ENCODE measurements around the gene TOMM7. TPM values are rescaled to one million over a fixed set of nuclear protein-coding genes. Genes with fewer than 3 reads are reported as not detected.

Gene TOMM7
- total and polyA plus RNA-seq, 8 donors = 29.8 to 539 (median 221) TPM

DNA sequence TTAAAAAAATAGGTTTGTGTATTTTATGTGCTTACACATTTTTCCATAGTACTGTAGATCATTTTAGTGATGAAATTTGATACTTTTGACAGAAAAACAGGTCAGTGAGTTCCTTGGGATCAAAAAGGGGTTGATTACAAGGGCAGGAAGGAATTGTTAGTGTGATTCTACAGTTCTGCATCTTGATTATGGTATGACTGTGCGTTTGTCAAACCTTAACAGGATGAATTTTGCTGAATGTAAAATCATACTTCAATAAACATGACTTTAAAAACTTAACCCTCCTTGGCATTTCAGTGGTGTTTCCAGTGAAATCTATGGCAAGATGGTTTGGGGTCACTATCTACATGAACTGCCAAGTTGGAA lies 35.6 kb upstream of the TOMM7 start:
- intact Hi-C loops (cut with DNase I; ENCODE audit: low total_unique reads) = no loop called here
- no peak overlapping the region for H3K4me3 ChIP-seq
- H3K27me3 ChIP-seq = no peaks in the 10 kb centered on the region
- peak overlapping the region in 4 of 5 donors; percentile 56 to 78 (median 68) for H3K27ac ChIP-seq
- peaks cover 0 to 28% (median 15%) of the 10 kb centered on the region in 4 donors for H3K36me3 ChIP-seq
- DNase-seq = no peak
- 69 to 98% (median 86%) methylated on average over 1 of the region's 1 CpG for WGBS, 5 donors
- H3K9me3 ChIP-seq = no peaks in the 10 kb centered on the region
- H3K4me1 ChIP-seq = peaks cover 10 to 45% (median 22%) of the 10 kb centered on the region in 4 donors
- TF ChIP-seq CTCF (IDR thresholded peaks at IDR 0.05) (no peak), EP300 (IDR thresholded peaks at IDR 0.05) (no peak), POLR2A (IDR thresholded peaks at IDR 0.05) (no peak), POLR2AphosphoS5 (IDR thresholded peaks at IDR 0.05) (no peak)

- intact Hi-C loops (cut with DNase I; ENCODE audit: low total_unique reads) = no loop called here
These were observed 33.8 kb upstream of the TOMM7 start for GRCh38 chr7:22856416-22856815.

GRCh38 chr7:22855049-22855392 lies 32.4 kb upstream of the TOMM7 start:
- intact Hi-C loops (cut with DNase I; ENCODE audit: low total_unique reads) = no loop called here
- Histone ChIP-seq H3K27me3 (no peaks in the 10 kb centered on the region), H3K4me3 (peak overlapping the region; percentile 70 to 79 (median 74)), H3K36me3 (peaks cover 0 to 23% (median 11%) of the 10 kb centered on the region in 4 donors), H3K4me1 (peaks cover 10 to 43% (median 23%) of the 10 kb centered on the region in 4 donors), H3K9me3 (no peaks in the 10 kb centered on the region), H3K27ac (peak overlapping the region; percentile 50 to 98 (median 90))
- no peak for DNase-seq
- 24 to 38% (median 34%) methylated on average over 9 of the region's 9 CpGs for WGBS, 5 donors
- TF ChIP-seq POLR2A (IDR thresholded peaks at IDR 0.05) (no peak), EP300 (IDR thresholded peaks at IDR 0.05) (no peak), CTCF (IDR thresholded peaks at IDR 0.05) (no peak), POLR2AphosphoS5 (IDR thresholded peaks at IDR 0.05) (no peak)

More at GRCh38 chr7:22856416-22856815, 33.8 kb upstream of the TOMM7 start:
- H3K4me1 ChIP-seq = peaks cover 10 to 47% (median 23%) of the 10 kb centered on the region in 4 donors
- no peaks in the 10 kb centered on the region for H3K9me3 ChIP-seq
- H3K27ac ChIP-seq = peak overlapping the region in 4 of 5 donors; percentile 90 to 98 (median 92)
- H3K36me3 ChIP-seq = peaks cover 0 to 25% (median 15%) of the 10 kb centered on the region in 4 donors
- H3K4me3 ChIP-seq = no peak overlapping the region
- no peak for DNase-seq
- 57 to 88% (median 67%) methylated on average over 2 of the region's 2 CpGs for WGBS, 5 donors
- no peak for TF ChIP-seq EP300 (IDR thresholded peaks at IDR 0.05)
- no peak for TF ChIP-seq POLR2A (IDR thresholded peaks at IDR 0.05)
- TF ChIP-seq CTCF (IDR thresholded peaks at IDR 0.05) = no peak
- no peak for TF ChIP-seq POLR2AphosphoS5 (IDR thresholded peaks at IDR 0.05)
- no peaks in the 10 kb centered on the region for H3K27me3 ChIP-seq

GRCh38 chr7:22854158-22855048 lies 31.8 kb upstream of the TOMM7 start:
- 0 to 1% (median 1%) methylated on average over 14 to 76 of the region's 76 CpGs for WGBS, 5 donors
- peaks cover 10 to 37% (median 21%) of the 10 kb centered on the region in 4 donors for H3K4me1 ChIP-seq
- H3K4me3 ChIP-seq = peak overlapping the region; percentile 70 to 79 (median 74)
- TF ChIP-seq POLR2AphosphoS5 (IDR thresholded peaks at IDR 0.05) (peak; percentile 73 to 82 (median 78)), CTCF (IDR thresholded peaks at IDR 0.05) (peak in 2 of 7 experiments; percentile 4 to 9), EP300 (IDR thresholded peaks at IDR 0.05) (no peak), POLR2A (IDR thresholded peaks at IDR 0.05) (no peak)
- peaks cover 0 to 23% (median 11%) of the 10 kb centered on the region in 4 donors for H3K36me3 ChIP-seq
- no peaks in the 10 kb centered on the region for H3K9me3 ChIP-seq
- peak overlapping the region; percentile 50 to 98 (median 90) for H3K27ac ChIP-seq
- intact Hi-C loops (cut with DNase I; ENCODE audit: low total_unique reads) = no loop called here
- peak; percentile 77 to 91 for DNase-seq
- no peaks in the 10 kb centered on the region for H3K27me3 ChIP-seq

Measured in stomach (tissue), 9 donors.